ENCODE results near the gene MLN.

MLN gene

DNA sequence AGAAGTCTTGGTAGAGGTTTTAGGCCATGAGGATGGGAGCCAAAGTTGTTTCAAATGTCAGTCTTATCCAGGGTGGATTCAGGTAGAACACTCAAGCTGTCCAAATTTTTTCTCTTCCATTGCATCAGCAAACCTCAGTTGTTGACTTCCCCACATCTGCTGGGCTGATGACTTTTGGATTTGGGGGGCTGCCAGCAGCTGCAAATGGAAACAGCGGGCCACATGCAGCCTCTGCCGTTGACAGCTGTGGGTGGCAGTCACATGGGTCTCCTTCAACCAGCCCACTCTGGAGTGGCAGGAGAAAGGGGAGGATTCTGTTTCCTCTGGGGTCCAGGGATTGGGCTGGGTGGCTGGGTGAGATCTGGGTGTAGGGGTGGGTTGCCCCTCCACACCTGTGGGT is 5.8 kb upstream of the MLN start:
- DNase-seq (no peak), ATAC-seq (no peak)
- H3K4me3 Mint-ChIP-seq: no peak overlapping the region
- no peaks in the 10 kb centered on the region for H3K9me3 Mint-ChIP-seq
- peaks cover 91% of the 10 kb centered on the region for H3K27me3 Mint-ChIP-seq
- peaks cover 25% of the 10 kb centered on the region for H3K4me1 Mint-ChIP-seq
- no peak overlapping the region for H3K27ac Mint-ChIP-seq

DNA sequence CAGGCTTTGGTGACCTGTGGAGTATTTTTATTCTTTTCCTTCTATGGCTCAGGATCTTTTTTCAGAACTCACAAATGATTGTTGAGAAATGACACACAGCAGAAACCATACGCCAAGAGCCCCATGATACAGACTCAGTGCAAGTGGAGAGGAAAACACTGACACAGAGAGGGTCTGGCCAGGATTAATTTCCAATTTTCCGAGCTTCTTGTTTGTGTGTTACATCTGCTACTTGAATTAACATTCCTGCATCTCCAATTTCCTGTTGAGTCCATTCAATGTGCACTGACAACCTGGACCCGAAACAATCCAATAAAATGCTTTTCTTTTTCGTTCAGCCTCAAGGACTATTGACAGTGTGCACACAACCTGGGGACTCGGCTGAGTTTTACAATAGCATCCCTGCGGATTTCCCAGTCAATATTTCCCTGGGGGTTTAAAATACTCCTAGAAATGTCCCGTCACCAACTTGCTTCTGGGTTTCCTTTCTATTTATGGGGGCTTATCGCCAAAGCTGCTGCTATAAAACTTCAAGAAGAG is 4.9 kb upstream of the MLN start:
- Mint-ChIP-seq H3K4me3 (no peak overlapping the region), H3K9me3 (no peaks in the 10 kb centered on the region), H3K27ac (no peak overlapping the region), H3K4me1 (peaks cover 25% of the 10 kb centered on the region), H3K27me3 (peaks cover 89% of the 10 kb centered on the region)
- ATAC-seq (no peak), DNase-seq (no peak)

DNA sequence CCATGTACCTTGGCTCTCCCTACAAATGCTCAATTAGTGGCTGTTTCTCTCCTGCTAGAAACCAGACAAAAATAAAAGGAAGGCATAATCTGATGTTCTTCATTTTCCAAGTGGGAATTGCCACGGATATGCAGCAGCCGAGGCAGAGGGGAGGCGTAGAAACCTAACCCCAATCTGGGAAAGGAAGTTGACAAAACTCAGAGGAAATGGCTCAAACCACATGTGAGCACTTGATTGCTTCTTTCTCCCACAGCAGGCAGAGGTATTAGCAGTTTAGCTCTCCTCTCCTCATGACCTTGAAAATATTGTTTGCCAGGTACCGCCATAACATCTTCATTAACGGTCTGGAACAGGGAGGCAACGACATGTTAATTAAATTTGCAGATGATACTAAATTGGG is 3.8 kb upstream of the MLN start:
- no peak overlapping the region for H3K27ac Mint-ChIP-seq
- no peak for ATAC-seq
- H3K4me3 Mint-ChIP-seq: no peak overlapping the region
- H3K27me3 Mint-ChIP-seq: peaks cover 81% of the 10 kb centered on the region
- DNase-seq: no peak
- no peaks in the 10 kb centered on the region for H3K9me3 Mint-ChIP-seq
- peaks cover 25% of the 10 kb centered on the region for H3K4me1 Mint-ChIP-seq

DNA sequence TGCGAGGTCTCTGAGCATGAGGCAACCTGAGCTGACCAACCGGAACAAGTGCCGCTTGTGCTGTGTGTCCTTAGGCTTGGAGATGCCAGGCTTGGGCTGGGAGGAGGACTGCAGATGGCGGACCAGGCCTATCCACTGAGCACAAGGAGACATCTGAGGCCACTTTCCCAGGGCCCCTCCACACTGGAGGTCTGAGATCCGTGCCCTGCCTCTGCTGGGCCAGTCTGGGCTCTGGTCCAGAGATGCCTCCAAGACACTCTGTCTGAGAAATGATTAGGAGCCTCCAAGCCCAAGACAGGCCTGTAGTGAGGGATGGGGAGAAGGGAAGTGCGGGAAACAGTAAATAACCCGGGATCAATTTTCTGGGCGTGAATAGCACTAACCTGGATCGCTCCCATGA is 3.0 kb upstream of the MLN start:
- peaks cover 77% of the 10 kb centered on the region for H3K27me3 Mint-ChIP-seq
- no peak overlapping the region for H3K27ac Mint-ChIP-seq
- no peak overlapping the region for H3K4me3 Mint-ChIP-seq
- DNase-seq (no peak), ATAC-seq (no peak)
- no peaks in the 10 kb centered on the region for H3K9me3 Mint-ChIP-seq
- H3K4me1 Mint-ChIP-seq: peaks cover 25% of the 10 kb centered on the region

DNA sequence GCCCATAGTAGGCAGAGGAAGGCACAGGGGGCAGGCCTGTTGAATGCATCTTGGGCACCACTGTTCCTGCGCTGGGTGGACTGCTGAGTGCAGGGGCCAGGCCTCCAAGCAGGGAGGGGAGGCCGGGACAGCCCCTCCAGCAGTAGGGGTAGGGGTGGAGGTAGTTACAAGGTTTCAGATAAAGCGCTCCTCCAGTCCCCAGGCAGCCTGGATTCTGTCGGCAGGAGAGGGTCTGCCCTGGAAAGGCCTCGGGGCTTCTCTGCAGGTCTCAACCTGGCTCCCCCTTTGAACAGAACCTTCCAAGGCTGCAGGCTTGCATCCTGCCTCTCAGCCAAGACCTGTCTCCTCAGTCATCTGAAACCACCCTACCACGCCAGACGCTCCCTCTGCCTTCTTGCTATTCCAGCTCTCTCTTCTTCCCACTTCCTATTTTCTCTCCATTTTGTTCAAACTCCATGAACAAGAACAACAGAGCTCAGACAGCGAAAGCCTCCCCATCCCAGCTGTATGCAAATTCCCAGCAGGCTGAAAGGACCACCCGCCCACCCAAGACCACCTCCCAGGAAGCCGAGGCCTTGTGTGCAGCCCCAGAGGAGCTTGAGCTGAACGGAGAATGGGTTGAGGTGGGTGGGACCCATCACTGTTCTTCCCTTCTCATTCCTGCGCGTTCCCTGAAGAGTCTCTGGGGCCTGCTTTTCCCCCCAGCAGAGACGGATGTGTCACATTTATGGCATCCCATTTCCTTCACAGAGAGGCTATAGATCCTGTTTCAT is 1.4 kb downstream of the MLN start:
- Mint-ChIP-seq H3K9me3 (no peaks in the 10 kb centered on the region), H3K4me1 (peaks cover 5% of the 10 kb centered on the region), H3K4me3 (no peak overlapping the region), H3K27ac (no peak overlapping the region), H3K27me3 (peaks cover 56% of the 10 kb centered on the region)
- DNase-seq (no peak), ATAC-seq (no peak)

DNA sequence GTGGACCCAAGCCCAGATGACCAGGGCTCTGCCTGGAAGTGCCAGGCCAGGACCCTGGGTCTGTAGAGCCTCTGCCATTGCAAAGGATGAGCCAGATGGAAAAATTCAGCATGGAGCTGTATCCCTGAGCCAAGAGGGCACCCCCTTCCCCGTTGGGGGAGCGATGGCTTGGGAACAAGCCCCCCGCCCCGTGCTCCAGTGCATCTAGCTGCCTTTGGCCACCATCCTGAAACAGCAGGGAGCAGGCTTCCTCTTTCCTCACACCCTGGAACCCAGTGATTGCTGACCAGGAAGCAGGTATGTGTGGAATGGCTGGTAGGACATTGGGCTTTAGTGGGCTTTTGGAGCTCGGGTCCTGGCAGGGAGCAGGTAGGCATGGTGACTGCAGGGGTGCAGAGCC is 2.2 kb downstream of the MLN start:
- no peak for ATAC-seq
- H3K27me3 Mint-ChIP-seq: peaks cover 56% of the 10 kb centered on the region
- H3K4me1 Mint-ChIP-seq: no peaks in the 10 kb centered on the region
- H3K27ac Mint-ChIP-seq: no peak overlapping the region
- H3K9me3 Mint-ChIP-seq: no peaks in the 10 kb centered on the region
- H3K4me3 Mint-ChIP-seq: no peak overlapping the region
- DNase-seq: no peak

DNA sequence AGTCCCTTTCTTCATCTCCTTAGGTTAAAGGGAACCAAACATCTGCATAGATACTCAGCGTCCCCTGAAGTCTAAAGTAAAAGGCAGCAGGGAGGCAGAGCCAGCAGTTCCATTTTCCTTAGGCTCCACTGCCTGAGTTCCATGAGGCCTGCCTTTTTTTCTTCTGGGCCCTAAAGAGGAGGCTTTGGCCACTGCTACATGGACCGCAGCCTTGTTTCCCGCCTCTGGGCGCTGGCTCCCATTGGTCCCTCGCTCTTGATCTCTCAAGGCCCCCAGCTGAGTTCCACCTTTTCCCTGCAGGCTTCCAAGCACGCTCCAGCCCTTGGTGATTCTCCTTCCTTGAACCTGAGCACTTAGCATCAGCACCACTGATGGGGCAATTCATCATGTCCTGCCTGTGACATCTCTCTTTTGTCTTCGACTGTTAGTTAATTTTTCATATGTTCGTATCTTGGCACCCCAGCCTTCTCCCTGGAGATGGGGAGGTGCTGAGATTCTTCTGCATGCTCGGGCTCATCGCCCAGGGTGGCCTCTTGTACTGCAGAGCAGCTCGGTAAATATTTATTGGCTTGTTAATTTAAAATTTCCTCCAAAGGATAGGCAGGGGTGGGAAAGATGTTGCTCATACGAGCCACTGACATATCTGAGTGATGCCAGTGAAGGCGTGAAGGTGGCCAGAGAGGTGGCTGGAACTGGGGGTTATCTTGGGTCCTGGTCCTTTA is 3.4 kb downstream of the MLN start:
- H3K27ac Mint-ChIP-seq: no peak overlapping the region

DNA sequence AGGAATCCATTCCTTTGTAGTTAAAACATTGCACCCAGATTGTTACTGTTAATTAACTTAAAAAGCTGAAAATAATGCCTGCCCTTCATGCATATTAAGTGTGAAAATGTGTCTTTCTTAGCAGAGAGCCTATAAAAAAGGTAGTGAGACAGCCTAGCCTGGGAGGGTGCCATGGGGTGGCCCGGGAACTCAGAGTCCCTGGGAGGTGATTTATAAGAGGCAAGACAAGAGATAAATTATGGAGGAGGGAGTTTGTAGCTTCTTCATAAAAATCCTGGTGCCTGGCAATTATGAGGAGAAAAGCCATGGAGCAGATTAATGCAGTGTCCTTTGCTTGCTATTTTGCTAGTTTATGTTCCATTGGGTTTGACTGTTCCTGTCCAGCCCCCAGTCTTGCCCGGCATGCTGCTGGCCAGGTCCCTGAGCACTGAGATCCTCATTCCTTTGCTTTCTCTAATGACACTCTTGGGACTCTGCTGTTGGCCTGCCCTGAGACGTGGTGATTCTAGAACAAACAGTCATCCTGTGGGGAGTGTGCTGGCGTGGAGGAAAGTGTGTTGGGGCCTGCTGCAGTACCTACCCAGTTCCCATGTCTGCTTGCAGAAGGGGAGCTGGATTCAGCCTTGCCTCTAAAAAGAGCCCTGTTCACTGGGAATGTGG is 4.2 kb downstream of the MLN start:
- Mint-ChIP-seq H3K9me3 (no peaks in the 10 kb centered on the region), H3K27ac (no peak overlapping the region), H3K4me3 (no peak overlapping the region), H3K27me3 (peaks cover 46% of the 10 kb centered on the region), H3K4me1 (no peaks in the 10 kb centered on the region)
- ATAC-seq: no peak
- no peak for DNase-seq

More for the DNA sequence above, 3.4 kb downstream of the MLN start:
- DNase-seq (no peak), ATAC-seq (no peak)
- no peaks in the 10 kb centered on the region for H3K9me3 Mint-ChIP-seq
- no peak overlapping the region for H3K4me3 Mint-ChIP-seq
- H3K27me3 Mint-ChIP-seq: peaks cover 54% of the 10 kb centered on the region
- H3K4me1 Mint-ChIP-seq: no peaks in the 10 kb centered on the region

DNA sequence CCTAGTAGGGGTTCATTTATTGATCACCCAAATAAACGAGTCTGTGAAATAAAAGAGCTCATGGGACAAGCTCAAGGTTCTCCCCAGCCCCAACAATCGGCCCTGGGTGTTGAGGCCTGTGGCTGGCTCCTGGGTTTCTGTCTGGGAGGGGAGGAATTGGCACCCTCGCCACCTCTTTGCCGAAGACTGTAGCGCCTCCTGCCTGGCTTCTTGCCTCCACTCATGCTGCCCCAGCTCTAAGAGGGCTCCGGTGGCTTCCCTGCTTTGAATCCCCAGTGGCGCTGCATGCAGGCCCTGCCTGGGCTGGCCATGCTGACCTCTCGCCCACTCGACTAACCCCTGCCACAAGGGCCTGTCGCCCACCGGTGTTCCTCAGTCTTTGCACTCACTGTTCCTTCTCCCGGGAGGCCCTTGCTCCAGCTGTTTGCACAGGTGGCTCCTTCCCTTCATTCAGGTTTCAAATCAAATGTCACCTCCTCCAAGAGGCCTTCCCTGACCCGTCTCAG is 5.4 kb downstream of the MLN start:
- no peak for DNase-seq
- no peaks in the 10 kb centered on the region for H3K4me1 Mint-ChIP-seq
- no peak for ATAC-seq
- no peak overlapping the region for H3K4me3 Mint-ChIP-seq
- H3K9me3 Mint-ChIP-seq: no peaks in the 10 kb centered on the region
- peak overlapping the region in 1 of 2 donors; percentile 72 for H3K27ac Mint-ChIP-seq
- H3K27me3 Mint-ChIP-seq: peaks cover 39% of the 10 kb centered on the region

DNA sequence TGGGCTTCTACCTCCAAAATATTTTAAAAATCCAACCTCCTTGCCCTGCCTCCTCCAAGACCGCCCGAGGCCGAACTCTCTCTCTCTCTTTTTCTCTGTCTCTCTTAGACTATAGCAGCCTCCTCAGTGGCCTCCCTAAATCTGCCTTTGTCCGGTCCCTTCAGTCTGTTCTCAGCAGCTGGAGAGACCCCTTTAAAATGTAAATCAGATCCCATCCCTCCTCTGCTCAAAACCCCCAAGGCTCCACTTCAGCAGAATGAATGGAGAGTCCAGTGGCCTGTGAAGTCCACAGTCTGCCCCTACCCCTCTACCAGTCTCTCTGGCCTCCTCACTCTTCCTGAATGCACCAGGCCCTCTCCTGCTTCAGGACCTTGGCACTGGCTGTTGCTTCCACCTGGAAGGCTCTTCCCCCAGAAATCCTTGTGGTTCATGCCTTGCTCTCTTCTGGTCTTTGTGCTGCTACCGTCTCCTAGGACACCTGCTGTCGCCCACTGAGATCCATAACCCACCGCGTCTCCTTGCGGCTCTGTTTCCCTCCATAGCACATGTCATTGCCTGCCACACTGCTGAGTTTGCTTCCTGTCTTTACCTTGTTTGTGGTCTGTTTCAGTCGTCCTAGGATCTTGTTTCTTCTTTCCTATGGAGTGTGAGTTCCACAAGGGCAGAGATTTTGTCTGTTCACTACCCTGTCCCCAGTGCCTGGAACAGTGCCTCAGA is 6.0 kb downstream of the MLN start:
- ATAC-seq: no peak
- no peaks in the 10 kb centered on the region for H3K9me3 Mint-ChIP-seq
- H3K27me3 Mint-ChIP-seq: peaks cover 38% of the 10 kb centered on the region
- H3K4me3 Mint-ChIP-seq: no peak overlapping the region
- H3K4me1 Mint-ChIP-seq: no peaks in the 10 kb centered on the region
- H3K27ac Mint-ChIP-seq: peak overlapping the region; percentile 2 to 69
- no peak for DNase-seq

DNA sequence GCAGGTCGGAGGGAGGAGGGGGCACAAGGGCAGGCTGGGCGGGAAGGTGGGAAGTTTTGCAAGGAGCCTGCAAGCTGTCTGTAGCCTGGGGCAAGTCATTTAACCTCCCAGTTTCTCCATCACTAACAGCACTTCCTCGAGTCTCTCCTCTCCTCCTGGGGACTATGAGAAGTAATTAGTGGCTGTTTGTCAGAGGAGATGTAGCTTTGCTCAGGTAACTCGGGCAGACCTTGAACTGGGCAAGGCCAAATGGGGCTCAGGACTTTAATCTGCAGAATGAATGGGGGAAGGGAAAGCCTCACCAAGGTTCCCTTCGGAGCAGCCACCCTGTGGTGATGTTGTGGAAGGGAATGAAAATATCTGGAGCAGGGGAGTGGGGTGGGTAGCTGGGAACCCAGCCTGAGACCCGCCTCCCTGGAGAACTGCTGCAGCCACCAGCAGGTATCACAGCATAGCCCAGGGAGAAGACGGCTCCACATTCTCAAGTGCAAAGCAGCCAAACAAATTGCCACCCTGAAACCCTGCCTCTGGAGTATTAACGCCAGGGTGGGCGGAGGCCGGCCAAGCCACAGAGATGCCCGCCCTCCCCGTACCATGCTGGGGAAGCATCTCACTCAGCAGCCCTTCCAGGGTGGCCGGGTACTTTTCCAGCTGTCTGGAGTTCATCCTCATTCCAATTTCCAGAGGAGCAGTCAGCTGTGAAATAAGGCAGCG is 8.7 kb downstream of the MLN start:
- H3K9me3 Mint-ChIP-seq: no peaks in the 10 kb centered on the region
- no peak overlapping the region for H3K4me3 Mint-ChIP-seq
- peaks cover 33% of the 10 kb centered on the region for H3K27me3 Mint-ChIP-seq
- H3K4me1 Mint-ChIP-seq: no peaks in the 10 kb centered on the region
- no peak for ATAC-seq
- no peak for DNase-seq
- no peak overlapping the region for H3K27ac Mint-ChIP-seq

DNA sequence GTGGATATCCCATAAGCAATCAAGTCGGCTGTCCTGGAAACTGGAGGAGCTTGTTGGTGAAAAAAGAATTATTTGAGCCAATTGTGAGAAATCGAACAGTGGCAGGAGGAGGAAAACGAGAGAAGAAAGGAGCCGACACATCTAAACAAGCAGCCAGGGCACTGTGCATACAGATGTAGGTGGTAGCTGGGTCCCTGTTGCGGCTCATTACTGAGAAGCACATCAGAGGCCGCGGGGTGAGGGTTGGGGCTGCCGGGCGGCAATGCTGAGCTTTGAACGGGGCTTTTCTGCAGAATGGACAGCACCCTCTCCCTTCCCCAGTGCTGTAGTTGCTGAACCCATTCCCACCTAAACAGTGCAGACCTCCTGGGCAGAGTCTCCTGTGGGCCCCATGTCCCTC is 10.8 kb downstream of the MLN start:
- Mint-ChIP-seq H3K27ac (no peak overlapping the region), H3K4me1 (peaks cover 10% of the 10 kb centered on the region), H3K9me3 (no peaks in the 10 kb centered on the region), H3K4me3 (no peak overlapping the region), H3K27me3 (peaks cover 18% of the 10 kb centered on the region)
- DNase-seq: no peak
- no peak for ATAC-seq

DNA sequence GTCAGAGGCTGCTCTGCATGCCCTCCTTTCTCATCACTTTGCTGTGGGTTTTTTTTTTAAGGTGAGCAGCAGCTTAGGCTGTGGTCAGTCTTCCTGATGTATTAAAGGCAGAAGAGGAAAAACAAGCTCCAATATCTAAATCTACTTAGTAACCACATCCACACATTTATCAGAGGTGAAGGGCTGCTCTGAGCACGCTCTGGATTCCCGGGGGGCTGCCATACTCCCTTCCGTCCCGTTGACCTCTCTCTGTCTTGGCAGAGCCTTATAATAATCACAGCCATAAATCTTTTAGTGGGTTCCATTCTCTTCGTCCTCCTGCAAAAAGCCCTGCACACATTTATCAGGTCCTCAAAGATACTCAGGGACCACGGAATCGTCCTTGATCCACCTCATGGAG is 12.2 kb downstream of the MLN start:
- Mint-ChIP-seq H3K4me3 (no peak overlapping the region), H3K4me1 (peaks cover 23% of the 10 kb centered on the region), H3K27ac (no peak overlapping the region)

DNA sequence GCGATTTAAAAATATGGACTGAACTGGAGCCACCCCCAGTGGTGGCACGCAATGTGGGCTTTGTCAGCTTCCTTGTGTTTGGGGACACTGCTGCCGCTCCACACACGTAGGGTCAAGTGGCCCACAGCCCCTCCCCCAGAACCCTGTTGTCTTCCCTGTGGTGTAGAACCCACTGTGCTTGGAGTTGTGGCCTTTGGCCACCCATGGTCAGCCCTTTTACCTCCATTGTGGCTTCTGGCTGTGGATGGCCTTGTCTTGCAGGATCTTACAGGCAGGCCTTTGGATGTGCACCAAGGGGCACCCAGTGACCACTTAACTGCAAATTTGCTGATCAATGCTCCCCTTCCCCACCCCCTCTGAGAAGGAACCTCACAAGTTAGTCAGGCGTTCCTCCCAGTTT is 12.9 kb downstream of the MLN start:
- DNase-seq: no peak
- Mint-ChIP-seq H3K9me3 (no peaks in the 10 kb centered on the region), H3K4me1 (peaks cover 30% of the 10 kb centered on the region), H3K27me3 (no peaks in the 10 kb centered on the region), H3K27ac (no peak overlapping the region), H3K4me3 (no peak overlapping the region)
- no peak for ATAC-seq

More for the DNA sequence above, 12.2 kb downstream of the MLN start:
- ATAC-seq (no peak), DNase-seq (no peak)
- peaks cover 4% of the 10 kb centered on the region for H3K27me3 Mint-ChIP-seq
- H3K9me3 Mint-ChIP-seq: no peaks in the 10 kb centered on the region

DNA sequence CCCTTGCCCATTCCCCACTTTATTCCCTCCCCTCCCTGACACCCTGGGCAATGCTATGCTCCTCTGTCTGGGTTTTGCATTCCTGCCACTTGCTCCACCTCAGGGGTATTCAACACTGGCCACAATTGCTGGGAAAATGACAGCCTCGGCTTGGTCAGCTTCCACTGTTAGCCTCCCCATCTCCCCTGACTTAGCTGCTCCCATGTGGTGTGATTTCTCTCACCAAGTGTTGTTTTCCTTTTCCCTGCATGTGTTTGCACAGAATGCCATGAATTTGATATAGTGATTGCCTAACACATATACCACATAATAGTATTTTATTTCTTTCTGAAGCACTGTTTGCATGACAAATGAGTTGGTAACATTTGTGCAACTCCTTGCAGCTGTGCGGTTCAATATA is 13.4 kb downstream of the MLN start:
- Mint-ChIP-seq H3K4me3 (peak overlapping the region in 1 of 2 donors; percentile 18), H3K9me3 (no peaks in the 10 kb centered on the region), H3K27me3 (no peaks in the 10 kb centered on the region), H3K4me1 (peaks cover 35% of the 10 kb centered on the region), H3K27ac (no peak overlapping the region)
- DNase-seq: no peak
- ATAC-seq: no peak
